ENCODE measurements around the gene ADAMTS2.

The ADAMTS2 gene

GRCh38 chr5:179279347-179280094 lies 65.7 kb downstream of the ADAMTS2 start:
- Histone ChIP-seq H3K9me3 (ENCODE audit: insufficient read depth, low read depth, low read length) (peaks cover 2% of the 10 kb centered on the region), H3K14ac (ENCODE audit: low read length) (no peak overlapping the region), H2AFZ (ENCODE audit: insufficient read depth, low read length, poor library complexity) (no peak overlapping the region), H3K27ac (ENCODE audit: low read depth, low read length) (no peak overlapping the region), H4K91ac (ENCODE audit: low read depth, low read length) (no peak overlapping the region), H3K79me2 (ENCODE audit: control insufficient read depth, insufficient read depth, low read length, poor library complexity) (peaks cover 4% of the 10 kb centered on the region), H2AK5ac (ENCODE audit: low read length) (no peak overlapping the region), H3K4me3 (ENCODE audit: low read depth, low read length) (no peak overlapping the region), H3K23ac (ENCODE audit: low read length) (no peak overlapping the region), H3K9ac (ENCODE audit: low read length) (no peak overlapping the region), H4K8ac (ENCODE audit: low read depth, low read length) (no peak overlapping the region), H2BK5ac (ENCODE audit: low read depth, low read length, poor library complexity) (no peak overlapping the region), H2BK12ac (ENCODE audit: low read length) (no peak overlapping the region), H3K4me2 (ENCODE audit: low read length) (no peak overlapping the region), H2BK120ac (ENCODE audit: insufficient read depth, low read length, poor library complexity) (no peak overlapping the region), H3K36me3 (ENCODE audit: control insufficient read depth in 1 of 2, insufficient read depth in 2 of 2, low read length in 2 of 2) (no peaks in the 10 kb centered on the region), H3K18ac (ENCODE audit: low read length) (no peak overlapping the region), H3K4ac (ENCODE audit: low read depth, low read length) (no peak overlapping the region), H3K27me3 (ENCODE audit: insufficient read depth, low read length) (no peaks in the 10 kb centered on the region), H3K4me1 (ENCODE audit: control insufficient read depth in 1 of 2, insufficient read depth in 2 of 2, low read length in 2 of 2) (peaks cover 19 to 23% of the 10 kb centered on the region in 2 experiments), H3K79me1 (ENCODE audit: low read length) (peaks cover 31% of the 10 kb centered on the region), H4K12ac (ENCODE audit: low read depth, low read length) (no peak overlapping the region)
- DNase-seq: no peak
- no CpG with 5 or more reads among the region's 14 CpGs for WGBS (ENCODE audit: extremely low coverage, insufficient coverage, insufficient read length)

DNA sequence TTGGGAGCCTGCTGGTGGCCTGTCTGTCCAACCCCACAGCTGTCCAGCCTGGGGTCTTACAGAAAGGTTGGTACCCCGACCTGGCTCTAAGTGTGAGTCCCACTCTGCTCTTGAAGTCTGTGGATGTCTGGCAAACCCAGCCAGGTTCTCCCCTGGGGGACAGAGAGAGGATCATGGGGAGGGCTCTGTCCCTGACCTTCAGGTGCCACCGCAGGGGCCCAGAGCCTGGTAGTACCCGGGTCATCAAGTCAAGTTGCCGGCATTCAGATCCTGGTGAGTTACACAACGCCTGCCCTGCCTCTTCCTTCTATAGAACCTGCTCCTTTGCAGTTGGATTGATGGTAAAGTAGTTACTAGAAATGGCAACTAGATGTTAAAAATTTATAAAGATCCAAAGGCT lies 66.7 kb downstream of the ADAMTS2 start:
- Histone ChIP-seq H3K4ac (ENCODE audit: low read depth, low read length) (no peak overlapping the region), H3K9me3 (ENCODE audit: insufficient read depth, low read depth, low read length) (peaks cover 2% of the 10 kb centered on the region), H3K4me3 (ENCODE audit: low read depth, low read length) (no peak overlapping the region), H4K8ac (ENCODE audit: low read depth, low read length) (no peak overlapping the region), H3K27me3 (ENCODE audit: insufficient read depth, low read length) (no peaks in the 10 kb centered on the region), H3K9ac (ENCODE audit: low read length) (no peak overlapping the region), H2BK5ac (ENCODE audit: low read depth, low read length, poor library complexity) (no peak overlapping the region), H3K23ac (ENCODE audit: low read length) (no peak overlapping the region), H2BK12ac (ENCODE audit: low read length) (no peak overlapping the region), H3K18ac (ENCODE audit: low read length) (no peak overlapping the region), H3K27ac (ENCODE audit: low read depth, low read length) (no peak overlapping the region), H3K4me1 (ENCODE audit: control insufficient read depth in 1 of 2, insufficient read depth in 2 of 2, low read length in 2 of 2) (peaks cover 19 to 24% of the 10 kb centered on the region in 2 experiments), H3K79me2 (ENCODE audit: control insufficient read depth, insufficient read depth, low read length, poor library complexity) (peaks cover 6% of the 10 kb centered on the region), H3K14ac (ENCODE audit: low read length) (no peak overlapping the region), H3K4me2 (ENCODE audit: low read length) (no peak overlapping the region), H3K36me3 (ENCODE audit: control insufficient read depth in 1 of 2, insufficient read depth in 2 of 2, low read length in 2 of 2) (no peaks in the 10 kb centered on the region), H4K12ac (ENCODE audit: low read depth, low read length) (no peak overlapping the region), H2AFZ (ENCODE audit: insufficient read depth, low read length, poor library complexity) (no peak overlapping the region), H2AK5ac (ENCODE audit: low read length) (no peak overlapping the region), H2BK120ac (ENCODE audit: insufficient read depth, low read length, poor library complexity) (no peak overlapping the region), H4K91ac (ENCODE audit: low read depth, low read length) (no peak overlapping the region), H3K79me1 (ENCODE audit: low read length) (peaks cover 33% of the 10 kb centered on the region)
- WGBS (ENCODE audit: extremely low coverage, insufficient coverage, insufficient read length): no CpG with 5 or more reads among the region's 5 CpGs
- DNase-seq: no peak

DNA sequence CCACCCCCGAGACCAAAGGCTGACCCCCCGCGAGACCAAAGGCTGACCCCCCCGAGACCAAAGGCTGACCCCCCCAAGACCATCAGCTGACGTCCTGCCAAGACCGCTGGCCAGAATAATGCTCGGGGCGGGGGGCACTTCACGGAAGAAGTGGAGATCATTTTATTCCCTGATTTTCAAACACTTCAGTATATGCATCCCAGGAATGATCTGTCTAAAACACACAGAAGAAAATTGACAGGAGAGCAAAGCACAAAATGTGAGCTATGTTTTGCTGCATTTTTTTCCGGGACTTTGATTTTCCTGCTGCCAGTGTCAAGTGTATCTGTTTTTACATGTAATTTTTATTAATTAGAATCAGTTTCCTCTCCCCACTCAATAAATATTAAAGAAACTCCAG lies 67.1 kb downstream of the ADAMTS2 start:
- H3K4me1 ChIP-seq (ENCODE audit: control insufficient read depth in 1 of 2, insufficient read depth in 2 of 2, low read length in 2 of 2): peaks cover 19 to 26% of the 10 kb centered on the region in 2 experiments
- H2AFZ ChIP-seq (ENCODE audit: insufficient read depth, low read length, poor library complexity): no peak overlapping the region
- no peak overlapping the region for H3K9ac ChIP-seq (ENCODE audit: low read length)
- no peaks in the 10 kb centered on the region for H3K36me3 ChIP-seq (ENCODE audit: control insufficient read depth in 1 of 2, insufficient read depth in 2 of 2, low read length in 2 of 2)
- no peak overlapping the region for H2BK5ac ChIP-seq (ENCODE audit: low read depth, low read length, poor library complexity)
- H3K18ac ChIP-seq (ENCODE audit: low read length): no peak overlapping the region
- H3K4me2 ChIP-seq (ENCODE audit: low read length): no peak overlapping the region
- H3K9me3 ChIP-seq (ENCODE audit: insufficient read depth, low read depth, low read length): peaks cover 2% of the 10 kb centered on the region
- H3K23ac ChIP-seq (ENCODE audit: low read length): no peak overlapping the region
- H3K4ac ChIP-seq (ENCODE audit: low read depth, low read length): no peak overlapping the region
- no peak for DNase-seq
- H2AK5ac ChIP-seq (ENCODE audit: low read length): no peak overlapping the region
- H3K79me2 ChIP-seq (ENCODE audit: control insufficient read depth, insufficient read depth, low read length, poor library complexity): peaks cover 6% of the 10 kb centered on the region
- H3K79me1 ChIP-seq (ENCODE audit: low read length): peaks cover 34% of the 10 kb centered on the region
- no peak overlapping the region for H3K27ac ChIP-seq (ENCODE audit: low read depth, low read length)
- no peak overlapping the region for H2BK12ac ChIP-seq (ENCODE audit: low read length)
- no peak overlapping the region for H3K4me3 ChIP-seq (ENCODE audit: low read depth, low read length)
- H3K14ac ChIP-seq (ENCODE audit: low read length): no peak overlapping the region
- H2BK120ac ChIP-seq (ENCODE audit: insufficient read depth, low read length, poor library complexity): no peak overlapping the region
- H4K91ac ChIP-seq (ENCODE audit: low read depth, low read length): no peak overlapping the region
- H4K12ac ChIP-seq (ENCODE audit: low read depth, low read length): no peak overlapping the region
- no peaks in the 10 kb centered on the region for H3K27me3 ChIP-seq (ENCODE audit: insufficient read depth, low read length)
- no peak overlapping the region for H4K8ac ChIP-seq (ENCODE audit: low read depth, low read length)
- no CpG with 5 or more reads among the region's 10 CpGs for WGBS (ENCODE audit: extremely low coverage, insufficient coverage, insufficient read length)

GRCh38 chr5:179276838-179277395 lies 68.3 kb downstream of the ADAMTS2 start:
- H4K12ac ChIP-seq (ENCODE audit: low read depth, low read length): no peak overlapping the region
- H3K79me2 ChIP-seq (ENCODE audit: control insufficient read depth, insufficient read depth, low read length, poor library complexity): peaks cover 6% of the 10 kb centered on the region
- H3K9me3 ChIP-seq (ENCODE audit: insufficient read depth, low read depth, low read length): peaks cover 2% of the 10 kb centered on the region
- H3K4ac ChIP-seq (ENCODE audit: low read depth, low read length): peak overlapping the region; percentile 18
- peak overlapping the region; percentile 55 for H2AK5ac ChIP-seq (ENCODE audit: low read length)
- H2AFZ ChIP-seq (ENCODE audit: insufficient read depth, low read length, poor library complexity): no peak overlapping the region
- no peak for DNase-seq
- H3K27ac ChIP-seq (ENCODE audit: low read depth, low read length): peak overlapping the region; percentile 69
- peaks cover 38% of the 10 kb centered on the region for H3K79me1 ChIP-seq (ENCODE audit: low read length)
- no peak overlapping the region for H3K9ac ChIP-seq (ENCODE audit: low read length)
- peaks cover 29 to 35% of the 10 kb centered on the region in 2 experiments for H3K4me1 ChIP-seq (ENCODE audit: control insufficient read depth in 1 of 2, insufficient read depth in 2 of 2, low read length in 2 of 2)
- H2BK5ac ChIP-seq (ENCODE audit: low read depth, low read length, poor library complexity): peak overlapping the region; percentile 54
- no peaks in the 10 kb centered on the region for H3K27me3 ChIP-seq (ENCODE audit: insufficient read depth, low read length)
- no peak overlapping the region for H3K4me3 ChIP-seq (ENCODE audit: low read depth, low read length)
- peak overlapping the region; percentile 84 for H2BK120ac ChIP-seq (ENCODE audit: insufficient read depth, low read length, poor library complexity)
- peak overlapping the region; percentile 41 for H3K14ac ChIP-seq (ENCODE audit: low read length)
- peak overlapping the region; percentile 62 for H3K18ac ChIP-seq (ENCODE audit: low read length)
- H4K91ac ChIP-seq (ENCODE audit: low read depth, low read length): peak overlapping the region; percentile 78
- no peak overlapping the region for H3K4me2 ChIP-seq (ENCODE audit: low read length)
- H2BK12ac ChIP-seq (ENCODE audit: low read length): peak overlapping the region; percentile 80
- WGBS (ENCODE audit: extremely low coverage, insufficient coverage, insufficient read length): no CpG with 5 or more reads among the region's 17 CpGs
- peaks cover 5% of the 10 kb centered on the region in 2 experiments for H3K36me3 ChIP-seq (ENCODE audit: control insufficient read depth in 1 of 2, insufficient read depth in 2 of 2, low read length in 2 of 2)
- H3K23ac ChIP-seq (ENCODE audit: low read length): no peak overlapping the region
- H4K8ac ChIP-seq (ENCODE audit: low read depth, low read length): peak overlapping the region; percentile 38
